HG02610 (cell line): ENCODE measurements around the gene C3orf49.

Source experiments
- ATAC-seq: cut with Tn5 transposase; IDR thresholded peaks from one replicate; pipeline ENCODE4 v1.9.1; 2021; ENCODE audit warnings: mild to moderate bottlenecking, moderate library complexity; ENCODE audit not compliant: unreplicated experiment

The C3orf49 gene

DNA sequence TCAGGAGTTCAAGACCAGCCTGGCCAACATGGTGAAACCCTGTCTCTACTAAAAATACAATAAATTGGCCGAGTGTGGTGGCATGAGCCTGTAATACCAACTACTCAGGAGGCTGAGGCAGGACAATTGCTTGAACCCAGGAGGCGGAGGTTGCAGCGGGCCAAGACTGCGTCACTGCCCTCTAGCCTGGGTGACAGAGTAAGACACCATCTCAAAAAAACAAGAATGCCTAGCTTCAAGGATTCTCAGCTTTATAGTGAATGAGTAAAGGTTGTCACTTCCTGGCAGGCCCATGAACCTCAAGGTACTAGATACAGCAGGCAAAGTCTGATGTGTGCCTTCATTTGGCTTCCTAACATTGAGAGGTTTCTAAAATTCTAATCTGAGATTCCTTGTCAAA is 30.1 kb downstream of the C3orf49 start:
- no peak for ATAC-seq

DNA sequence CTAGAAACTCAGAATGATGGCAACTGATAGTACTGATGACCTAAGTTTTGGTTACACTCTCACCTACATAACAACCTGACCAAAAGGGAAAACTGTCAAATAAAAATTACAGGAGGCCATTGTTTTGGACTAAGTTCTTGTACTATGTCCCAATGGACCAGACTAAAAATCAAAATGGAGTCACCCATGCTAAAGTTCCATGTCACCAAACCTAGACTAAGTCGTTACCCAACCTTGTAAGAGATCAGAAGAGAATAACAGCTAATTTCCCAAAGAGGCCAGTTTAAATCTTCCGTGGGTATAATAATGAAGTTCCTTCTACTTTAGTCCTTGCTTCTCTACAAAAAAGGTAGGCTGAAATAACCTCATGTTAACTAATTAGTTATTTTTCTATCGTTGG is 32.2 kb downstream of the C3orf49 start:
- ATAC-seq: no peak

- ATAC-seq: no peak
These were observed 34.0 kb downstream of the C3orf49 start for GRCh38 chr3:63853106-63853505.

GRCh38 chr3:63855333-63855940 is 36.3 kb downstream of the C3orf49 start:
- no peak for ATAC-seq

DNA sequence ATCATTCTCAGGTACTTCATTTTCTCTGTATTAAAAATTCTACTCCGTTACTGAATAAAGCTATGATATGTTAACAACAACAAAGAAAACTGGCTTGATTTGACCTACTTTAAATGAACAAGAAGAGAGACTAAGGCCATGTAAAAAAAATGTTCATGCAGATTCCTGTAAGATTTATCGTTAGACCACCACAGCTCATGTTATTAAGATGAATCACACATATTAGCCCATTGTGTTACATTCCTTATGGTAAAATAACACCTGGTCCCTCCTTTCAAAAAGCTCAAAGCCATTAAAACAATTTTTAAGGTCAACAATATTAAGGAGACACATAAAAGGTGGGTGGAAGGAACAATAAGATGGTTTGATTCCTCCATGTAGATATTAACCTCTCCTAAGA is 38.2 kb downstream of the C3orf49 start:
- no peak for ATAC-seq

- no peak for ATAC-seq
These were observed 41.7 kb downstream of the C3orf49 start for GRCh38 chr3:63860776-63861175.

DNA sequence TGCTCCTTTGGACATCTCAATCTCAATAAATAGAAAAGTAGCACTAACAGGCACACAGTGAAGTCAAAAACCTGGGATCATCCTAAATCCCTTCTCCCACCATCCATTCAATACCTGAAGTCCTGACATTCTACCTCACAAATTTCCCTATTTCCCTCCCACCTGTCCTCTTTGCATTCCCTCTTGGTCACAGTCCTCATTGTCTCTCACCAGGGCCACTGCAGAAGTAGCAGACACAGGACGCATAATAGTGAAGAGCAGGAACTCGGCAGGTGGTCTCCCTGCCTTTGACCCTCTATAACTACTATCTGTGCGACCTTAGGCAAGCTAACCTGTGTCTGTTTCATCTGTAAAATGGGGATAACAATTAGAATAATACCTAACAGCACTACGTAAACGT is 42.2 kb downstream of the C3orf49 start:
- ATAC-seq: no peak

GRCh38 chr3:63862804-63863149 is 43.7 kb downstream of the C3orf49 start:
- peak; percentile 3 for ATAC-seq

DNA sequence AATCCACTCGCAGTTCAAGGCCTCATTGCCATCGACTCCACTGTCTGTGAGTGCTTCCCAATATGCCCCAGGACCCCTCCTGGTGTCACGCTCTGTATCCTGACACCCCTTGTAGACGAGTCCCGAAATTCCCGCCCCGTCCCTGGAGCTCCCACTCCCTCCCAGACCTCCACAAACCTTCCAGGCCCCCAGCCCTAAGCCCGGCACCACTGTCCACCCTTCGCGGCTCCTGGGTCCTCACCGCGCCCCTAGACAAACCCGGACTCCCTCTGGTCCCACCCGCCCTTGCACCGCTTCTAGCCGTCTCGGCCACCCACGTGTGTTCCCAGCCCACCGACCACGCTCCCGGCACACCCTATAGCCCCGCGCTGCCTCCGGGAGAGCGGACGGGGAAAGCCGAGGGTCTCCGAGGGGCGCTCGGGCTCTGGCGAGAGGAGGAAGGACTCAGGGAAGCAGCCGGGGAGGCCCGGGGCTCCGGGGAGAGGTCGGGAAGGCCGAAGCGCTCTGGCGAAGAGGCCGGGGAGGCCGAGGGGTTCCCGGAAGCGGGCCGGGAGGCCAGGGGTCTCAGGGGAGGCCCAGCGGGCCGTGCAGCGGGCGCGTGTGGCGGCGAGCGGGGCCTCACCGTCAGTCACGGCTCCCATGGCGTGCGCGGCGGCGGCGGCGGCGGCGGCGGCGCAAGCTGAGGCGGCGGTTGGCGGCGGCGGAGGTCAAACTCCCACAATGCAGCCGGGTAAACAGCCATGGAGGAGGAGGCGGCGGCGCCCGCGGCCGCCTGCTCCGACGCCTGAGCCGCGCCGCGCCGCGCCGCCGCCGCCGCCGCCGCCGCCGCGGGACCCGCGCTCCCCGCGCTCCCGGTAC is 44.3 kb downstream of the C3orf49 start, which contains the start of the genes ATXN7 and THOC7:
Gene ATXN7, plus strand, starts transcription at position 718 of the 858 bp plus-strand sequence. CDS start 48,732 bp downstream, outside the sequence.
Gene THOC7, minus strand, starts transcription at position 656 of the 858 bp plus-strand sequence. Its CDS starts 15 bp downstream, at position 641.
- ATAC-seq: peak; percentile 69

DNA sequence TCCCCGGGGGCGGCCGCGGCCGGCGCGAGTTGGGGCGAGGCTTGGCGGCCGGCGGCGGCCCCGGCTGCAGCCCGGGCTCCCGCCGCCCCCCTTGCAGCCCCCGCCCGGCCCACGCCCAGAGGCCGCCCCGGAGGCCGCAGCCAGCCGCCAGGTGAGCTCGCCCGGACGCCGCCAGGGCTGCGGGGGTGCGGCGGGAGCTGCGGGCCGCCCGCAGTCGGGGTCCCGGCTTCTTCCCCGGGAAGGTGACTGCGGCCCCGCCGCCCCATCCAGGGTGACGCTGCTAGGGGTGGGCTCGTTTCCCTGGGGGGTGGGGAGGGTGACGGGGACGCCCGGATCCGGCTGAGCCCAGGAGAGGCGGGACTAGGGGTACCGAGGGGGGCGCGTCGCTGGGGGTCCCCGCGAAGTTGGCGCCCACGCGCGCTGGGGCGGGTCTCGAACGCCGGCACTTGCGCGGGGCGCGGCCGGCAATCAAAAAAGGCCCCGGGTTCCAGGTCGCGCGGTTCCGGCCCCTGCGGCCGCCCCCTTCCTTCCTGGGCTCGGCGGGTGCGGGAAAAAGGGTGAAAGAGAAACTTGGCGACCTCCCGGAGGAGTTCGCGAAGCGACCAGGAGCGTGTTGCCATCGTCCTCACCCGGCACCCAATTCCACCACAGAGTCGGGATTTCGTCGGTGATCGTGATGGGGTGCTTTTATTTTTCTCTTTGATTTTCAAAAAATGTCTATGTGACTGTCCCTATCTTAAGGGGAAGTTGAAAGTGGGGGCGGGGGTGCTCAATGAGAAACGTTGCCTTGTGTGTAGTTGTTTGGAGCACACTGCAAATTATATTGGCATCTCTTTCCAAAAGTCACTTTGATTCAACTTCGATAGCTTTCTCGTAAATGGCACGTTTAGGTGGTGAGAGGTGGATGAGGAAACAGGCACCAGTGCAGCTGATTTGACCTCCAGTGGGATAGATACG is 45.2 kb downstream of the C3orf49 start:
- ATAC-seq: peak; percentile 45

- no peak for ATAC-seq
These were observed 45.8 kb downstream of the C3orf49 start for GRCh38 chr3:63864965-63865327.

- no peak for ATAC-seq
These were observed 48.1 kb downstream of the C3orf49 start for GRCh38 chr3:63867225-63867624.

GRCh38 chr3:63869940-63870614 is 51.0 kb downstream of the C3orf49 start:
- ATAC-seq: no peak

GRCh38 chr3:63870615-63871005 is 51.5 kb downstream of the C3orf49 start:
- no peak for ATAC-seq

DNA sequence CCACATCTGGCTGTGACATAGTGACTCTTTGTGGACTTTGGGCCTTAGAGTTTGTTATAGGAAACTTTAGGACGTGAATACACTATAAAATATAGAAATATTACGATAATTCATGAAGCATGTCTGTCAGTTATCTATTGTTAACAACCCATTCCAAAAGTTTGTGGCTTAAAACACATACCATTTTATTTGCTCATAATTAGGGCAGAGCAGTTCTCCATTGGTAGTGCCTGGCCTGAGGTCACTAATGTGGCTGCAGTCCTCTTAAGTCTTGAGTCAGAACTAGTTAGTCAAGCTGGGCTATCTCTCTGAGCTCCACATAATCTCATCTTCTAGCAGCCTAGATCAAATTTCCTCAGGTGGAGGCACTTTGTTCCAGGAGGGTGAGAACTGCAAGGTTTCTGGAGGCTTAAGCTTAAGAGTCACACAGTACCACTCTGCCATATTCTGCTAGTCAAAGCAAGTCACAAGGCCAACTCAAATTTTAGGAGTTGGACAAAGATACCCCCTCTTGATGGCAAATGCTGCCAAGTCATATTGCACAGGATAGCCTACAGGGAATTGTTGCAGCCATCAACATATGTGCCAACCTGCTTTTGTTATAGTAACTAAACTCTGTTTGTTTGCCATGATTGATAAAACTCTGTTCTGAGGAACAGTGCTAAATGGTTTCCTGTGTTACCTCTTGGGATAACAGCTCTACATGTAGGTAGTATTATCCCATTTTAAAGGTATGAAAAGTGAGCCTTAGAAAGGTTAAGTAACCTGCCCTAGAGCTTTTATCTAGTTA is 53.2 kb downstream of the C3orf49 start:
- no peak for ATAC-seq

- ATAC-seq: no peak
These were observed 55.7 kb downstream of the C3orf49 start for GRCh38 chr3:63874769-63875168.

GRCh38 chr3:63875510-63875909 is 56.4 kb downstream of the C3orf49 start:
- ATAC-seq: no peak

GRCh38 chr3:63876260-63876659 is 57.2 kb downstream of the C3orf49 start:
- no peak for ATAC-seq

GRCh38 chr3:63877737-63878393 is 58.8 kb downstream of the C3orf49 start:
- no peak for ATAC-seq
